HL-60 (cell line): ENCODE data around the gene IQSEC3.

Source experiments
- DNase-seq, 2 experiments: peaks; one replicate each; pipeline ENCODE4 v3.0.0-alpha.2; 2010 to 2020; ENCODE audit warnings: low read depth in 1 of 2, low spot score in 1 of 2
- H3K27ac ChIP-seq: fragments of 250-450 bp; sonication (Bioruptor Pico); replicated peaks from 2 replicates; pipeline ENCODE4 v1.5.1; 2020; ENCODE audit warnings: mild to moderate bottlenecking, moderate library complexity
- H3K27me3 ChIP-seq: fragments of 250-450 bp; sonication (Bioruptor Pico); 2 replicates; pipeline ENCODE4 v1.5.1; 2021; ENCODE audit warnings: mild to moderate bottlenecking, moderate library complexity; ENCODE audit not compliant: insufficient read depth, poor library complexity, severe bottlenecking
- H3K4me3 ChIP-seq: replicated peaks from 2 replicates; pipeline ENCODE4 v1.5.1; 2011; ENCODE audit warnings: mild to moderate bottlenecking, control low read depth, low read length; ENCODE audit not compliant: insufficient read depth
- CTCF ChIP-seq: IDR thresholded peaks from one replicate; pipeline ENCODE4 v1.5.1; 2011; ENCODE audit warnings: low read length, control low read depth, inconsistent platforms; ENCODE audit not compliant: insufficient read depth
- GABPA ChIP-seq: IDR thresholded peaks from 2 replicates; pipeline ENCODE4 v1.6.1; 2012; ENCODE audit warnings: low read depth
- POLR2AphosphoS5 ChIP-seq: IDR thresholded peaks from 2 replicates; pipeline ENCODE4 v1.6.1; 2012; ENCODE audit warnings: low read depth
- REST ChIP-seq: IDR thresholded peaks from 2 replicates; pipeline ENCODE4 v1.6.1; 2012; ENCODE audit warnings: low read depth; ENCODE audit not compliant: insufficient replicate concordance
- SPI1 ChIP-seq: IDR thresholded peaks from 2 replicates; pipeline ENCODE4 v1.6.1; 2012; ENCODE audit warnings: low read depth, mild to moderate bottlenecking, borderline replicate concordance

The IQSEC3 gene

GRCh38 chr12:175759-176158 lies 109.2 kb downstream of the IQSEC3 start:
- DNase-seq: no peak
- no peak for TF ChIP-seq GABPA
- no peak for TF ChIP-seq CTCF

GRCh38 chr12:176321-177181 lies 110.0 kb downstream of the IQSEC3 start:
- no peaks in the 10 kb centered on the region for H3K27me3 ChIP-seq

More at GRCh38 chr12:175759-176158, 109.2 kb downstream of the IQSEC3 start:
- no peaks in the 10 kb centered on the region for H3K27me3 ChIP-seq
- no peak overlapping the region for H3K27ac ChIP-seq
- H3K4me3 ChIP-seq: no peak overlapping the region

GRCh38 chr12:177336-177979 lies 110.9 kb downstream of the IQSEC3 start:
- H3K4me3 ChIP-seq: no peak overlapping the region
- no peak for DNase-seq
- TF ChIP-seq GABPA: no peak
- no peak for TF ChIP-seq POLR2AphosphoS5
- no peak for TF ChIP-seq CTCF
- no peak for TF ChIP-seq SPI1
- TF ChIP-seq REST: no peak
- H3K27me3 ChIP-seq: no peaks in the 10 kb centered on the region
- H3K27ac ChIP-seq: no peak overlapping the region

More at GRCh38 chr12:176321-177181, 110.0 kb downstream of the IQSEC3 start:
- Histone ChIP-seq H3K4me3 (no peak overlapping the region), H3K27ac (no peak overlapping the region)
- TF ChIP-seq SPI1 (no peak), GABPA (no peak), POLR2AphosphoS5 (no peak)
- DNase-seq: no peak

GRCh38 chr12:177980-178828 lies 111.6 kb downstream of the IQSEC3 start:
- no peak for DNase-seq
- no peaks in the 10 kb centered on the region for H3K27me3 ChIP-seq
- TF ChIP-seq POLR2AphosphoS5: no peak
- TF ChIP-seq REST: no peak
- TF ChIP-seq SPI1: no peak
- TF ChIP-seq CTCF: no peak
- no peak for TF ChIP-seq GABPA
- H3K4me3 ChIP-seq: no peak overlapping the region
- no peak overlapping the region for H3K27ac ChIP-seq
